GM21528 (cell line): ENCODE data around the gene GPR83.
"Not testable (repeated sequence)": the region's sequence is repeated elsewhere in the genome, so short reads cannot be mapped to it uniquely, and the experiment has no call there.

Source experiments
- ATAC-seq: cut with Tn5 transposase; IDR thresholded peaks from one replicate; pipeline ENCODE4 v1.9.1; 2021; ENCODE audit warnings: mild to moderate bottlenecking, moderate library complexity; ENCODE audit not compliant: unreplicated experiment, low FRiP score

GPR83 gene

DNA sequence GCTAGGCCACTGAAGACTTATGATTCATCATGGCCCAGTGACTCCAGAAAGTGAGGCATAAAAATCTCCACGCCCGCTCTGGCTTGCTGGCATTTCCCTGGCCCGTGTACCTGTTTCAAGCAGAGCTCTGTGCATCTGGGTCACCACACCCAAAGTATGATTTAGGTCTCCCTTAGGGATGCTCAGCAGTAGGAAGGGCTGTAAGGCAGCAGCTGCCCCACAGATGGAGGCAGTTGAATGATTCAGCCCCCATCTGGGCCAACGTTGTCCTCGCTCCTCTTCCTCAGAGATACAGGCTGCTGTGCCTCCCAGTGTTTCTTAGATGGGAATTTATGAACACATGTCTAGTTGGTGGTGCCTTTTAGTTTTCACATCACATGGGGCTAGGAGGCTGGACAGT lies 21.6 kb downstream of the GPR83 start:
- no peak for ATAC-seq

DNA sequence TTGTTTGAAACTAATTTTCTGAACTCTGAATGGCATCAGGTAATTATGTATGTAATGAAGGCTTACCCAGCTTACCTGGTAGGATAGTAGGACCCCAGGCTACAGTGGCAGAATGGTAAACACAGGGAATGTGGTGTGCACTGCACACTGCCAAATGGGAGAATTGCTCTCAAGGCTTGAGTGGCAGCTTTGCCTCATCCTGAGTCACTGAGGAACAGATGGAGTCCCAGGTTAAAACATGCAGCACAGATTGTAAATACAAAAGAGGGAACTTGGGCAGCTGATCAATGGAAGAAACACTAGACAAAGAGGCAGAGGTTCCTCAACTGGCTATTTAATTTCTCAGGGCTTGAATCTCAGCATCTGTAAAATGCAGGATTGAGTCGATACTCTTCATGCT lies 24.4 kb downstream of the GPR83 start:
- no peak for ATAC-seq

DNA sequence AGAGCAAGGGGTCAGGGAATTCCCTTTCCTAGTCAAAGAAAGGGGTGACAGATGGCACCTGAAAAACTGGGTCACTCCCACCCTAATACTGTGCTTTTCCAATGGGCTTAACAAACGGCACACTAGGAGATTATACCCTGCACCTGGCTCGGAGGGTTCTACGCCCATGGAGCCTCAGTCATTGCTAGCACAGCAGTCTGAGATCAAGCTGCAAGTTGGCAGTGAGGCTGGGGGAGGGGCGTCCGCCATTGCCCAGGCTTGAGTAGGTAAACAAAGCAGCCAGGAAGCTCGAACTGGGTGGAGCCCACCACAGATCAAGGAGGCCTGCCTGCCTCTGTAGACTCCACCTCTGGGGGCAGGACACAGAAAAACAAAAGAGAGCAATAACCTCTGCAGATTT lies 30.6 kb downstream of the GPR83 start:
- ATAC-seq, result not testable (repeated sequence)

DNA sequence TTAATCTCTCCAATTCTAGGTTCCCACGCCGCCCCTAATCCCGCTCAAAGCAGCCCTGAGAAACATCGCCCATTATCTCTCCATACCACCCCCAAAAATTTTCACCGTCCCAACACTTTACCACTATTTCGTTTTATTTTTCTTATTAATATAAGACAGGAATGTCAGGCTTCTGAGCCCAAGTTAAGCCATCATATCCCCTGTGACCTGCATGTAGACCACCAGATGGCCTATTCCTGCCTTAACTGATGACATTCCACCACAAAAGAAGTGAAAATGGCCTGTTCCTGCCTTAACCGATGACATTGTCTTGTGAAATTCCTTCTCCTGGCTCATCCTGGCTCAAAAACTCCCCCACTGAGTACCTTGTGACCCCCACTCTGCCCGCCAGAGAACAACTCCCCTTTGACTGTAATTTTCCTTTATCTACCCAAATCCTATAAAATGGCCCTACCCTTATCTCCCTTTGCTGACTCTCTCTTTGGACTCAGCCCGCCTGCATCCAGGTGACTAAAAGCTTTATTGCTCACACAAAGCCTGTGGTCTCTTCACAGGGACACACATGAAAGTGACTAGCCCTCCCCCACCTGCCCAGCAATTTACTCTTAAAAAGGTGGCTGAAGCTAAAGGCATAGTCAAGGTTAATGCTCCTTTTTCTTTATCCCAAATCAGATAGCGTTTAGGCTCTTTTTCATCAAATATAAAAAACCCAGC lies 50.2 kb downstream of the GPR83 start:
- ATAC-seq, result not testable (repeated sequence)

DNA sequence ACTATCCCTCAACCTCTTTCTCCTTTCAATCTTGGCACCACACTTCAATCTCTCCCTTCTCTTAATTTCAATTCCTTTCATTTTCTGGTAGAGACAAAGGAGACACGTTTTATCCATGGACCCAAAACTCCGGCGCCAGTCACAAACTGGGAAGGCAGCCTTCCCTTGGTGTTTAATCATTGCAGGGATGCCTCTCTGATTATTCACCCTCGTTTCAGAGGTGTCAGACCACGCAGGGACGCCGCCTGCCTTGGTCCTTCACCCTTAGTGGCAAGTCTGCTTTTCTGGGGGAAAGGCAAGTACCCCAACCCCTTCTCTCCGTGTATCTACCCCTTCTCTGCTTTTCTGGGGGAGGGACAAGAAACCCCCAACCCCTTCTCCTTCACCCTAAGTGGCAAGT lies 54.9 kb downstream of the GPR83 start:
- not testable (repeated sequence) for ATAC-seq

DNA sequence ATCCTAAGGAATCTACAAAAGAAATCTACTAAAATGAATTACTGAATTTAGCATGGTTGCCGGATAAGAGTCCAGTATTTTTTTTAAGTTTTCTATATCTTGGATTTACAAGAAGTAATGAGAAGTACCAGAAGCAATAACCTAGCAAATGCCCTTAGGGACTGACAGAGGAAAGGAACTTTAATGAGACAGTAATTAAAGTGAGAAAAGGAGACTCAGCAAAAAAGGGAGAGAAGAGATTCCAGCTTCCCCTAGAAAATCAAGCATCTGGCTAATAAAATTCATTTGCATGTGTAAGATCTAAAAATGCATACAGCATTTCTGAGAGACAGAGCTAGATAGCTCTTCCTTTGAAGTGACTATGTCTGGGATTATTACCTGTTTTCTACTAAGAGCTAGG lies 57.7 kb downstream of the GPR83 start:
- ATAC-seq, result no peak

DNA sequence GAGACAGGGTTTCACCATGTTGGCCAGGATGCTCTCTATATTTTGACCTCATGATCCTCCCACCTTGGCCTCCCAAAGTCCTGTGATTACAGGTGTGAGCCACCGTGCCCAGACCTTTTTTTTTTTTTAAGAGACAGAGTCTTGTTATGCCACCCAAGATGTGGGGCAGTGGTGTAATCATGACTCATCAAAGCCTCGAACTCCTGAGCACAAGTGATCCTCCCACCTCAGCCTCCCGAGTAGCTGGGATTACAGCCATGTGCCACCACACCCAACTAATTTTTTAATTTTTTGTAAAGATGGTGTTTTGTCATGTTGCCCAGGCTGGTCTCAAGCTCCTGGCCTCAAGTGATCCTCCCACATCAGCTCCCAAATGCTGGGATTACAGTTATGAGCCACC lies 59.0 kb downstream of the GPR83 start:
- no peak for ATAC-seq

DNA sequence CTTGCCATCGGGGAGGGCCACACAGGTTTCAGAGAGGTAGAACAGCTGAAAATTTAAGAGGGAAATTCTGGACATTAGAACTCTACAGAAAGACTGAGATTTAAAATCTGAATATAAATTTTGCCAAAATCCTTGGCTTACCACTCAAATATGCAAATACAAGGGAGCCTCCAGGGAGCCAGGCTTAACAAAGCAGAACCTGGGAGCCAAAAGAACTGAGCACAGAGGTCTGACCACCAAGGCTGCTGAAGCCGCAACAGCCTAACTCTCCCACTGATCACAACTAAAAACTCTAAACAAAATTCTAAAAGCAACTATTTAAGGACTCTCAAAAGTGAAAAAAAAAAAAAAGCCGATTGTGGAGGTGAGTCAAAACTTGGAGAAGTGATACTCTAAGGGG lies 62.6 kb downstream of the GPR83 start:
- ATAC-seq, result no peak

DNA sequence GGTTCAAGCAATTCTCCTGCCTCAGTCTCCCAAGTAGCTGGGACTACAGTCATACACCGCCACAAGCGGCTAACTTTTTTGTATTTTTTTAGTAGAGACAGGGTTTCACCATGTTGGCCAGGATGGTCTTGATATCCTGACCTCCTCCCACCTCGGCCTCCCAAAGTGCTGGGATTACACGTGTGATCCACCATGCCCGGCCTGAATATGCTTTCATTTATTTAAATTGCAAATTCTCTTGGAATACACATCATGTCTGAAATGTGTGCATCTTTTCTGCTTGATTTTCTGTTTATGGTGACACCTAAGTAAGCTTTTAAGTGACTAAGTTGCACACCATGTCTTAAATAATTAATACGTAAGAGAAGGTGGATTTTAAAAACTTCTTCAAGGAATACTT lies 65.2 kb downstream of the GPR83 start:
- no peak for ATAC-seq

DNA sequence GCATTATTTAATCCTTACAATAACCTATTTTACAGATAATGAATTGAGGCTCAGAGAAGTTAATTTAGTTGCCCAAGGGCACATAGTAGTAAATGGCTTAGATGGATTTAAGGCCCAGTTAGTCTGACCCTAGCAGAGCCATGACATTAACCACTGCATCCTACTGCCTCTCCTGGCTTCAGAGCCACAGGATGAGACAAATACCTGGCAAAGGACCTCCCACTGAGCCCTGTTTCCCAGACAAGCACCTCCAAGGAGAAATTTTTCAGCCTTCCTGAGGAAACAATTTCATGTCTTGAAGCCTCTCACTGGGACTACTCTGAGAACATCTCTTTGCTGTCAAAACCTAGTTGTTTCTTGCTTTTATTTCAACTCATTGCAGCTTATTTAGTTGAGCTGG lies 68.4 kb downstream of the GPR83 start:
- ATAC-seq, result no peak

DNA sequence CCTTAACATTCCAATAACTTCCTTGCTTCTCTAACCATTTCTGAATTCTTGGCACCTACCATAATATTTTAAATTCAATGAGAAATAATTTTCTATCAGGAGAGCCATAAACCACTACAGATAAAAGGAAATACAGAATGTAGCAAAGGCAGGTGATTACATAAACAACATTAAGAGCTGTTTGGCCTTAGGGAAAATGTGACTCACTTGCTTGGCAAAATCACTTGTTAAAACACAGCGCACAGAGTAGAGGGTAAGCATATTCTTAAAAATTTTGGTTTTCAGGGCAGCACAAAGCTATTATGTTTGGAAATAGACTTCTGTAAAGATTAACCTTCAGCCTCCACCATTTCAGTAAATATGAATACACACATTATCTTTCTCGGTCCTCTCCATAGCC lies 70.4 kb downstream of the GPR83 start:
- no peak for ATAC-seq

DNA sequence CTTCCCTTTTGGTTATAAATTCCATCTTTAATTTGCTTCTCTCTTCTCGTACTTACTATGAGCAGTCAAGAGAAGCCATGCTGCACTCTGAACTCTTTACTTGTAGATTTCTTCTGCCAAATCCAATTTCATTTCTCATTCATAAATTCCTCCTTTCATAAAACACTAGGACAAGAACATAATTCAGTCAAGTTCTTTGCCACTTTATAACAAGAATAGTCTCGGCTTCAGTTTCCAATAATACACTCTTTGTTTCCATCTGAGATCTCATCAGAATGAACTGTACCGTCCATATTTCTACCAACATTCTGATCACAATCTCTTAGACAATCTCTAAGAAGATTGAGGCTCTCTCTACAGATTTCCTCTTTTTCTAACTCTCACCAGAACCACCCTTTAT lies 71.7 kb downstream of the GPR83 start:
- no peak for ATAC-seq

DNA sequence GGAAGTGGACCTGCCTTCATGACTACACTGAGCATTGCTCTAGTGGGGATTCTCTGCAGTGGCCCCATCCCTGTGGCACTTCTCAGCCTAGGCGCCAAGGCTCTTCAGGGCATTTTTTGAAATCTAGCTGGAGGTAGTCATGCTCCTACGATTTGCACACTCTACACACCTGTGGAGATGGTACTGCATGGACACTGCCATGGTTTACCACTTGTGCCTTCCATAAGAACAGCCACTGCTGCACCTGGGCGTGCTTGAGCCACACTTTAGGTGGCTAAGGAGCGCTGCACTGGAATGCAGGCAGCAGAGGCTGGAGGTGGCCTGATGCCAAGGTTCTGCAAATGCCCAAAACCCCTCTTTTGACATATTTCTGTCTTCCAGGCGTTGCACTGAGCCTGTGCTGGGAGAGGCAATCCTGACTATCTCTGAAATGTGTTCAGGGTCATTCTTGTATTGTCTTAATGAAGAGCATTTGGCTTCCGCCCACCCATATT lies 72.6 kb downstream of the GPR83 start:
- ATAC-seq, result no peak
